H54 (cell line): Measurements from ENCODE around the gene TTC23.

Source experiments
- DNase-seq: peaks from one replicate; pipeline ENCODE4 v3.0.0; 2011; ENCODE audit warnings: low spot score, mixed read lengths; ENCODE audit not compliant: insufficient read length
- FAIRE-seq: peaks from 3 replicates; lab custom pipeline; 2011; peaks lifted over from hg19 to GRCh38; lab: Jason Lieb, UNC
- POLR2A ChIP-seq: IDR thresholded peaks from 2 replicates; pipeline ENCODE4 v1.6.1; 2011; ENCODE audit warnings: low read depth, mild to moderate bottlenecking, low read length

Gene TTC23

DNA sequence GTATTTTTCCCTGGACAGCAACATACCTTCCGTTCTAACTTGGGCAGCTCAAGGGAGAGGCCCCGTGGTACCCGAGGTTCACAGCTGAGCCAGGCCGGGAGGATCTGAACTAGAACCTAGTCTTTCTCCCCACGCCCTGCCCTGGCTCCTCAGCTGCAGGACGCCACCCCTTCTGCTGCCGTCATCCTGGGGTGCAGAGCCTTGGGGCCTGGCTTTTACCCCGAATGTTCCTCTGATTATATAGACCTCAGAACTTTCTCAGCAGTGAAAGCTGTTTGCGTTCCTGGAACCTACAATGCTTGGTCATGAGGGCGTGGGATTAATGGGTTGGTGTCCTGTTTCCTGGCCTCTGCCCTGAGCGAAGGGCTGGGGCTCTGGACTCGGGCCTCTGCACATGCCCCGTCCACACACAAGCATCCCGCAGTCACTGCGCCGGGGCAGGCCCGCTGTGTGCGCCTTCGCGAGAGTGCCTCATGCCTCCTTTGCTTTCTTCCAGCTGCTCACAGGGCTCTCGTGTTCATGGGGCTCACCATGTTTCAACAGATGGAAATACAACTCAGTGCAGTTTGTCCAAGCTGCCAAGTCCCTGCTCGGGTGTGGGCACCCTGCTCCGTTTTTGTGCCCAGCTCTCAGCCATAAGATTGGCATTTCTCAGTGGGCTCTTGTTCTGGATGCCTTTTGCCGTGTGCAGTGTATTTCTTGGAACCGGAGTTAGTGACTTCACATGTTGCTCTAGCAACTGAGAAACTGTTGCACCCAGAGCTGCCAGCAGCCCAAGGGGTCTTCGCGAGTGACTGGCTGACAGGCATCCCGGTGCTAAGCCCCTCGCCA lies 124.1 kb downstream of the TTC23 start:
- no peak for FAIRE-seq
- no peak for DNase-seq
- TF ChIP-seq POLR2A = no peak

DNA sequence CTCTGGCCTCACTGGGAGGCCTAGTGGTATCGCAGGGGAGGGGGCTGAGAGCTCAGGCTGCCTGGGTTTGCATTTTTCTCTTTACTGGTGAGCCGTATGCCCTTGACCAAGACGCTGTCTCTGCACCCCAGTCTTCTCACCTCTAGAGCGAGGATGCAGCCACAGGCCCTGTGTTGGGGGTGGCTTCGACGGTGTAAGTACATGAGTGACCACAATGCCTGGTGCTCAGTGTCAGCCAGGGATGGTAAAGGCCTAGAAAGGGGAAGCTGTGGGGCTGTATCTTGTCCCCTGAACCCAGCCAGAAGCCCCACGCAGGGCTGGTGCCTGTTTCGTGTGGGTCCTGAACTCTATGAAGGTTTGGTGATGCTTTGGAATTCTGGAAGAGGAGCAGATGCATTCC lies 124.7 kb downstream of the TTC23 start:
- FAIRE-seq = no peak
- DNase-seq = no peak
- no peak for TF ChIP-seq POLR2A

DNA sequence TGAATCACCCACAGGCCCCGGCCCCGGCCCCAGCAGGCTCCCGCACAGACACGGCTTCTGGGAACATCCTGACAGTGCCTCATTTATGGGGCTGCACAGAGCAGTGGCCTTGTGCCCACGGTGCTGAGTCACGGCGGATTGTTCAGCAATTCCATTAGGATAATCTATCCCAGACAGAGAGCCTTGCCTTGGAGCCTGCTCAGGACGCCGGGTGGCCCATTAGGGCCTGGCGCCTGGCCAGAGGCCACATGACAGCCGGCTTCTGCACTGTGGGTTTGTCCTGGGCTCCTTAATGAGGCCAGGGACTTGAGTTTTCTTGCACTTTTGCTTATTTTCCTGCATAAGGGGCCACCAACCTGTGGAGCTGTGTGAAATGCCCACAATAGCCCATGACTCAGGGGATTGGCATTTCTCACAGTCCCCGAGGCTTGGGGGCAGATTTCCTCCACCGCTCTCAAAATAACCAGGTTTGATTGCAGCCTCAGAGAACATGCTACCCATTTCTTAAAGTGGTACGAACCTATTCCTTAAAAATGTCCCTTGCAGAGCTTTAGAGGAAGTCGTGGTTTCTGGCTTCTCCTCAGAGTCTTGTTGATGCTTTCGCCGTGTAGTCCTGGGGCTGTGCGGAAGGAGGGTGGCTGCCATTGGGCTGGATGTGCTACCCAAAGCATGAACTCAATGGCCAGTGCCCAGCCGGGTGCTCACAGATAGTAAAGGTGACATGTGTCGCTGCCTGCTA lies 125.5 kb downstream of the TTC23 start:
- FAIRE-seq (no peak), DNase-seq (peak; percentile 68)

DNA sequence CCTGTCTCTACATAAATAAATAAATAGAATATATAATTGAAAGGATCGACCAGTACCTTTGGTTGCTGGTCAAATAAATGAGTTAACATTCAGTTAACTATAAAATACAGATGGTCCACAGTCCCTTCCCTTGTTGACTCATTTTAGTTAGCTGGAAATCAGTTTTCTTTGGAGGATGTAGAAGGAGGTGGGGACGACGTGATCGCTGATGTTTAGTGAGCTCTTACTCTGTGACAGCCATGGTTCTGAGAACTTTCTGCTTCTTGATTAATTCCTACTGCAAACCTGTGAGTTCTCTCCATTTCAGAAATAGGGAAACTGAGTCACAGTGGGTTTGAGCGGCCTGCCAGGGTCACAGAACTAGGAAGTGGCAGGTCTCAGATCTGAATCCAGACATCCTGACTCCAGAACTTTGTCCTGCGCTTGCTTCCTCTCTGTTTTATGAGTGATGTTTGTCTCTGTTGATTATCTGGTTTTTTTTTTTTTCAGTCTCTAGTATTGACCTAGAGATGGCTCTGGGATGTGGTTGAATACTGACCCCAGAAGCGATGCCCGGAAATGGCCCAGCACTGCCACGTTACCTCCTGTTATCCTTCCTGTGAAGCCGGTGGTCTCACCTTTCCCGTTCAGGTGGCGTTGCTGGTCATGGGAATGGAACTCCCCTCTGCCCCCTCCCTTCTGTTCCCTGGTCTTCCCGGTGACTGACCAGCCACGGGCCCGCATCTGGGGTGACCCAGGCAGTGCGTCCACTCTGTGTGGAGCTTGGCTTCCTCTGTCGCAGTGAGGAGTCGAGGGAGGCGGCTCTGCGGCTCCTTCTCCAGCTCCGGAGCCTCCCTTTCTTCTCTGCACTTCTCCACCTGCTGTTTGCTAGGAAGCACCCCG lies 126.3 kb downstream of the TTC23 start:
- TF ChIP-seq POLR2A = peak; percentile 24; the same call in 1 of the 2 replicates
- no peak for DNase-seq
- FAIRE-seq = no peak

More for the DNA sequence above, 125.5 kb downstream of the TTC23 start:
- TF ChIP-seq POLR2A = no peak

DNA sequence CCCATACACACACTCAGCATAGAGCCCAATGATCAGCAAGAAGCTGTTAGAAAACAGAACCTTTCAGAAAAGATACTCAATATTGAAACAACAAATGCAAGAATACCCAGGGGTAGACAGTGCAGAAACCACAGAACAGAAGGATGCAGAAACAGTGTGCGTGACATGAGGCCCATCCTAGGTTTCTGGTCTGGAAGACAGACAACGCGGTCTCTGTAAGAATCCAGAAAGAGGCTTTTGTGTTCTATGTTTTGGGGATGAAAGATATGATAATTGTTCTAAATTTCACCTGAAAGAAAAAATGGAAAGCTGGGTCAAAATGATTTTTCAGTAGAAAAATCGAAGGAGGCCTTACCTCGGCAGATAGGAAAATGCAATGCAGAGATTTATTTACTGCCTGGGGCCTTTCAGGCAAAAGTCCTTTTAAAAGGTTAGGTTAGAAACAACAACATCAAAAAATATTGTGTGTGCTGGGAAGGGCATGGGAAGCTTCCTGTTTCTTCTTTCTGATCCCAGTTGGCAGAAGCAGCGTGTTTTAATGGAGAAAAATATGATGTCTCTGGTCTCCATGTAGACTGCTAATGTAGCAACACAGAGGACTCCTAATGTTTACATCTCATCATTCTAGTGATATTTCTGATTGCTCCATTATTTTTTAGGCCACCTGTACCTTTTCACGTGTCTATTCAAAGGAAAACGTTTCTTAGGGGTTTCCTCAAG lies 127.5 kb downstream of the TTC23 start:
- FAIRE-seq = no peak
- TF ChIP-seq POLR2A = no peak
- DNase-seq = no peak

DNA sequence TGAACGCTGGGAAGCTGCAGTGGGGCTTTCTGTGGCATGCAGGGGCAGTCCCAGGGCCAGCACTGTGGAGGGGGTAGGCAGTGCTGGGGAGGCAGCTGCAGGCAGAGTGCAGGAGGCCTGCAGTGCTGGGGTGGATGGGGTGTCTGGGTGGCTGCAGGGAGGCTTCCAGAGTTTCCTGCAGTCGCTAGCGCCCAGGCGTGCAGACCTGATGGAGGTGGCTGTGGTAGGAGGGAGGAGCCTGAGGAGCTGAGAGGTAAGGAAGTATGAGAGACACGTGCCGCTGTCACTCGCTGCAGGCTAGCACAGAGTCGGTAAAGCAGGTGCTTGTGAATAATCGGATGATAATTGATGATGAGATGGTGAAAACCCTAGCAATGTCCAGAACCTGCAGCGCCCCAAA lies 128.2 kb downstream of the TTC23 start:
- no peak for DNase-seq
- TF ChIP-seq POLR2A = no peak
- FAIRE-seq = no peak

DNA sequence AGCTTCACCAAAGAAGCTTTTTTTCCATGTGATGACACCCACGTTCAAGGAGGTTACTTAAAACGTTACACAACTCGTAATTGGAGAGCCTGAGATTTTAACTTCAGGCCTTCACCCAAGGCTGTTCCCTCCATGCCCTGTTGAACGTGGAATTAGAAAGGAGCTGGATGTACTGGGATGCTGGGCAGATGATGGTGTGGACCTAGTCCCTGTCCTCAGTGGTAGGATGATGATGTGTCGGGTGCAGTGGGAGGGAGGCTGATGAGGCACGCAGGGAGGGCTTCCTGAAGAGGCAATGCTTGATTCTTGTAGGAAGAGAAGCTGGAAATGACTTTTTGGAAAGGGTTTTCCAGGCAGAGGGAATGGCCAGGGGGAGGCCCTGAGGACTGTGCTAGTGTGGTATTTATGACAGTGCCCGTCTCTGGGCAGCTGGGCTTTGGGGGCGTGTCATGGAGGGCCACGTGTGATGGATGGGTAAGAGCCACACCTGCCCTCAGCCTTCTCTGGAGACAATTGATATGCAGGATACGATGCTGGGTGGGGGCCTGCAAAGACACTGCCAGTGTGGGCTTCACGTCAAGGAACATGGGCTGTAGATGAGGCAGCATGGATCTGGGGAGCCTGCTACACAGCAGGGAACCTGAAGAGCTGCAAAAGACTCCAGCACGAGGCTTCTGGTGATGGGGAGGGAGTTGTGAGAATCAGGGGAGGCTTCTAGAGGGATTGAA lies 129.2 kb downstream of the TTC23 start:
- DNase-seq = no peak
- TF ChIP-seq POLR2A = no peak
- no peak for FAIRE-seq

DNA sequence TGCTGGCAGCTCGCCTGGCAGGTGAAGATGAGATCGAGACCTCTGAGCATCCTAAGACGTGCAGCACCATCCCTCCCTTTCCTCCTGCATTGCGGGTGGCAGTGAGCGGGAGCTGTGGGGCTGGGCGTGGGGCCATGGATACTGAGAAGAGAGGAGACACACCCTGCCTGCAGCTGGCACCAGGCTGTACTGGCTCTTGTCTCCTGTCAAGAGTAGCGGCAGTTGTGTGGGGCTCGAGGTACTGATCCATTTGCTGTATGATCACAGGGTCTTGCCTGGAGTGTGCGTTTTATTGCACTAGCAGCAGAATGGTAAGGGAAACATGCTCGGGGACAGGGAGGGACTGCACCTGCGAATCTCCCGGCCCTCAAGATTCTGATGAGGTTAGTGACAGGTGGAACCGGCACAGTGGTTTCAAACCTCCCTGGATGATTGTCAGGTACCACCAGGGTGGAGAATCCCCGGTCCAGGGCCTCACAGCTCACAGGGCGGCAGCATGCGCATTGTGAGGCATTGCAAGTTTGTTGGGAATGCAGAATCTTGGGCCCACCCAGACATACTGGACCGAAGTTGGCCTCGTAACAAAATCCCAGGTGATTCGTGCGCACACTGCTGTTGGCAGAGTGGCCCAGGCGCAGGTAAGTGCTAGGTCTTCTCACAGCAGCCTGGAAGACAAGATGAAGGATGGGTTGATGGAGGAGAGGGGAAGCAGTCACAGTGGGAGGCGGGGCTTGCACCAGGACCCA lies 130.4 kb downstream of the TTC23 start:
- no peak for TF ChIP-seq POLR2A
- no peak for DNase-seq

DNA sequence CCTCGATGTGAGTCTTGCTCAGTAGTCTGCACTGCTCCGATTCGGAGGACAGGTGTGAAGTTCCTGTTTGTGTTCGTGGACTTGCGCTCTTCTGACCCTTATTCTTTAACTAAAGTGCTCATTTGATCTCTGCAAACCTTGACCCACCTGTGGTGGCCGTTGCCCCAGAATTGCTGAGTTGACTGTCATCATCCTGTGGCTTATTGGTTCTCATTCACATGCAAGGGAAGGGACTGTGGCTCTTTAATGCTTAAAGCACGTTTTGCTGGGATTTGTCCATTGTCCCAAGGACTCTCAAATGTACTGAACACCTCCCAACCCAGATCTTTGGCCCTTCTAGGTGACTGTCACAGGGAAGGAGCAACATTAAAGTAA lies 131.1 kb downstream of the TTC23 start:
- FAIRE-seq (no peak), DNase-seq (no peak)
- no peak for TF ChIP-seq POLR2A

More for the DNA sequence above, 130.4 kb downstream of the TTC23 start:
- FAIRE-seq = no peak

DNA sequence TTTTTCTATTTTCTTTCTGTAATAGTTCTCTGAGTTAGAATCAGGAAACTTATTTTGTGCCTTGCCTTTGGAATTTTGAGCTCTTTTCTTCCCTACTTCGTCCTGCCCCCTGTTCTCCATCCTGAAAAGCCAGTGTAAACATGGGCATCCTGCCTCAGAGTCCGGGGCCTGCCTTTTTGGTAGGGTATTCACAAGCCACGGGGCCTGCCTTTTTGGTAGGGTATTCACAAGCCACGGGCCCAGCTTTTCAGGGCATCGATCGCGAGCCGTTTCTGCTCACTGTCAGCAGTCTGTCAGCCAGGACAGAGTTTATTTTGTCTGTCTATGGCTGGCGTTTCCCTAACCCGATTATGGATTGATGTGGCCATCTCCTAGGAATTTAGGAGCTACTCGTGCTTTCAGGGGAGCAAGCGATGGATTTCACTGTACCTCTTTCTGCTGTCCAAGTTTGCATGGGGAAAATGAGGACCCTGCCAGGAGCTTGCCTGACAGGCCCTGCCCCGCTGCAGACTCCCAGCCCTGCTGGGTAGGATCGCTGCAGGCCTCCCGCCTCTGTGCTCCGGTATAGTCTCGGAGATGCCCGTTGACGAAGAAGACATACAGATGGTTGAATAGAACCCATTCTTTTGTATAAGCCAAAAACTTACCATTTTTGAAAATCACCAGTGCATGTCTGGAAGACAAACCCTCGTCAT lies 131.7 kb downstream of the TTC23 start:
- FAIRE-seq (no peak), DNase-seq (no peak)
- TF ChIP-seq POLR2A = no peak

DNA sequence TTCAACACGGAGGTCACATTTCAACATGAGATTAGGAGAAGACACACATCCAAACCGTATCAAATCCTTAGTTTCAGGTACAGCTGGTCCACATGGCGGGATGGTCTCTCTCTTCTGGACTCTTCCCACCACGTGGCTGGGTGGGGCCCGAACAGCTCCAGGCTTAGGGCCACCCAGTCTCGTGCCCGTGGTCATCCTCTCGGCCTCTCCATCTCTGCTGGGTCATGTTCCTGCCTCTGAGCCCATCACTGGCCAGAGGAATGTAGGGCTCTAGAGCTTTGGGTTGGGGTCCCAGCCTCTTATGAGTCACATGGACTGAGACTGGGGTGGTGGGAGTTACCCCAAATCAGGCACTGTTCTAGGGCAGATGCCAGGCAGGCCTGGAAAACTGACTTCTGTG lies 132.3 kb downstream of the TTC23 start:
- DNase-seq = no peak
- no peak for FAIRE-seq
- no peak for TF ChIP-seq POLR2A
